K562 (cell line): ENCODE measurements around the gene PKLR. TPM values are rescaled to one million over a fixed set of nuclear protein-coding genes. Genes with fewer than 3 reads are reported as not detected.

Experiments used
- ATAC-seq: fragments of 200-7000 bp; cut with Tn5 transposase; 3 replicates; pipeline ENCODE4 v1.9.1; 2020; ENCODE audit warnings: moderate library complexity
- BruUV-seq: library from RNA; stranded (reverse); fragments of 400-500 nt; replicated peaks from 2 replicates; lab custom pipeline; 2021; lab: Mats Ljungman, UMichigan
- CTCF ChIA-PET: fragments of 300-600 bp; formaldehyde crosslinking; extraction: SDS; loops from one replicate; lab custom pipeline; 2021; ENCODE audit warnings: low intra/inter-chr PET ratio; lab: Yijun Ruan, JAX
- POLR2A ChIA-PET: fragments of 300-600, 350-650 bp; sonication (Branson Sonifier 250); formaldehyde crosslinking; extraction: SDS; loops from one replicate; lab custom pipeline; 2021; ENCODE audit warnings: antibody characterized with exemption, inconsistent platforms; lab: Yijun Ruan, JAX
- DNase-seq, 4 experiments: peaks; one replicate each; pipeline versions ENCODE4 v3.0.0 to v3.0.0-alpha.2; 2011 to 2018; ENCODE audit warnings: low spot score in 3 of 4, mixed read lengths in 3 of 4; ENCODE audit errors: extremely low read depth in 1 of 4
- FAIRE-seq: peaks from 2 replicates; lab custom pipeline; 2011; peaks lifted over from hg19 to GRCh38; lab: Jason Lieb, UNC
- H2AFZ ChIP-seq: 2 replicates; pipeline ENCODE4 v1.6.0; 2011; ENCODE audit warnings: low read depth, low read length, control low read depth, inconsistent platforms
- H3K27ac ChIP-seq: fragments of 200-600 bp; 3 replicates; pipeline ENCODE4 v1.8.0; 2011; ENCODE audit warnings: low read depth, mild to moderate bottlenecking, control low read depth, inconsistent platforms, low read length, moderate library complexity, mixed read lengths; ENCODE audit errors: extremely low read depth
- H3K27me3 ChIP-seq, 2 experiments: fragments of 300-600 bp in 1 of 2; 2 replicates in 1 of 2; 3 replicates in 1 of 2; pipeline versions ENCODE4 v1.6.0 to v1.8.0; 2011; ENCODE audit warnings: inconsistent platforms in 2 of 2, low read length in 2 of 2, mild to moderate bottlenecking in 1 of 2, mixed read lengths in 1 of 2, moderate library complexity in 1 of 2; ENCODE audit not compliant: control insufficient read depth in 2 of 2, insufficient read depth in 2 of 2
- H3K36me3 ChIP-seq: fragments of 300-600 bp; 3 replicates; pipeline ENCODE4 v1.8.0; 2011; ENCODE audit warnings: mild to moderate bottlenecking, low read length, inconsistent platforms; ENCODE audit not compliant: control insufficient read depth, insufficient read depth
- H3K4me1 ChIP-seq, 2 experiments: fragments of 200-600 bp in 1 of 2; replicated peaks in 1 of 2; 2 replicates in 1 of 2; 3 replicates in 1 of 2; pipeline versions ENCODE4 v1.5.1 to v1.8.0; 2011; ENCODE audit warnings: inconsistent platforms in 2 of 2, low read length in 2 of 2, mild to moderate bottlenecking in 1 of 2, mixed read lengths in 1 of 2, moderate library complexity in 1 of 2; ENCODE audit not compliant: control insufficient read depth in 2 of 2, insufficient read depth in 2 of 2
- H3K4me2 ChIP-seq: 2 replicates; pipeline ENCODE4 v1.6.1; 2011; ENCODE audit warnings: low read length, control low read depth, inconsistent platforms, mixed read lengths; ENCODE audit not compliant: insufficient read depth
- H3K4me3 ChIP-seq: fragments of 200-600 bp; sonication (generic), shearing (Covaris generic); 2 replicates; pipeline ENCODE4 v1.5.1; 2016; ENCODE audit warnings: control low read depth, inconsistent platforms
- H3K79me2 ChIP-seq: fragments of 200-600 bp; 3 replicates; pipeline ENCODE4 v1.8.0; 2011; ENCODE audit warnings: low read length, inconsistent platforms; ENCODE audit not compliant: control insufficient read depth, insufficient read depth
- H3K9ac ChIP-seq, 2 experiments: 2 replicates each; pipeline versions ENCODE4 v1.6.0 to v1.6.1; 2011; ENCODE audit warnings: low read depth in 2 of 2, low read length in 2 of 2, control low read depth in 1 of 2, inconsistent platforms in 1 of 2, mild to moderate bottlenecking in 1 of 2, mixed read lengths in 1 of 2; ENCODE audit not compliant: insufficient read depth in 1 of 2
- H3K9me1 ChIP-seq: one replicate; pipeline ENCODE4 v1.6.0; 2011; ENCODE audit warnings: inconsistent platforms, mild to moderate bottlenecking, low read length, moderate library complexity; ENCODE audit not compliant: control insufficient read depth, insufficient read depth
- H3K9me3 ChIP-seq: replicated peaks from 2 replicates; pipeline ENCODE4 v1.5.1; 2011; ENCODE audit warnings: low read depth, low read length, inconsistent platforms; ENCODE audit not compliant: control insufficient read depth, insufficient read depth
- H4K20me1 ChIP-seq: replicated peaks from 2 replicates; pipeline ENCODE4 v1.6.1; 2011; ENCODE audit warnings: low read length, inconsistent platforms, mixed read lengths; ENCODE audit not compliant: control insufficient read depth, insufficient read depth
- CTCFL ChIP-seq: IDR thresholded peaks from 2 replicates; pipeline ENCODE4 v1.6.1; 2011; ENCODE audit warnings: borderline replicate concordance, low read depth, mild to moderate bottlenecking, moderate library complexity, low read length; ENCODE audit not compliant: insufficient read depth, poor library complexity, severe bottlenecking
- GATAD2A ChIP-seq: fragments of 450-650 bp; IDR thresholded peaks from 2 replicates; pipeline ENCODE4 v1.6.1; 2017
- HSF4 ChIP-seq: fragments of 250-450 bp; sonication (Bioruptor Pico); IDR thresholded peaks from 2 replicates; pipeline ENCODE4 v2.1.2; 2022; ENCODE audit warnings: mild to moderate bottlenecking, moderate library complexity, borderline replicate concordance
- MAZ ChIP-seq, 2 experiments: fragments of 450-650 bp in 1 of 2; sonication (generic) in 1 of 2; formaldehyde crosslinking; IDR thresholded peaks in 1 of 2; conservative IDR thresholded peaks in 1 of 2; 2 replicates each; pipeline versions ENCODE4 v1.4.0 to v1.5.0; 2020; ENCODE audit warnings: mild to moderate bottlenecking in 1 of 2, missing genetic modification reagents in 1 of 2
- PHB ChIP-seq: fragments of 250-450 bp; sonication (Bioruptor Pico); IDR thresholded peaks from 2 replicates; pipeline ENCODE4 v1.5.0; 2021
- PHF8 ChIP-seq: fragments of 200-600 bp; sonication (generic); IDR thresholded peaks from 2 replicates; pipeline ENCODE4 v1.6.1; 2012; ENCODE audit warnings: mixed run types, mild to moderate bottlenecking, inconsistent platforms, low read length, moderate library complexity, borderline replicate concordance
- SMAD4 ChIP-seq: fragments of 250-450 bp; sonication (Bioruptor Pico); conservative IDR thresholded peaks from 2 replicates; pipeline ENCODE4 v1.8.0; 2021; ENCODE audit warnings: inconsistent platforms, mild to moderate bottlenecking, moderate library complexity
- USF2 ChIP-seq: sonication (generic); formaldehyde crosslinking; IDR thresholded peaks from 2 replicates; pipeline ENCODE4 v1.5.0; 2020; ENCODE audit warnings: missing genetic modification reagents
- ZNF511 ChIP-seq: sonication (generic); formaldehyde crosslinking; IDR thresholded peaks from 2 replicates; pipeline ENCODE4 v1.8.0; 2022; ENCODE audit warnings: mild to moderate bottlenecking, missing genetic modification reagents
- ZNF639 ChIP-seq, 2 experiments: fragments of 200-800 bp in 1 of 2; sonication (Bioruptor generic) in 1 of 2; sonication (generic) in 1 of 2; formaldehyde crosslinking in 1 of 2; IDR thresholded peaks in 1 of 2; conservative IDR thresholded peaks in 1 of 2; 2 replicates each; pipeline versions ENCODE4 v1.5.0 to v1.6.1; 2016 to 2020; ENCODE audit warnings: missing compliant biosample characterization in 1 of 2, missing genetic modification characterization in 1 of 2, missing genetic modification reagents in 1 of 2
- ZNF764 ChIP-seq: fragments of 250-450 bp; sonication (Bioruptor Pico); IDR thresholded peaks from 2 replicates; pipeline ENCODE4 v1.4.0; 2020; ENCODE audit warnings: low read depth, mild to moderate bottlenecking, moderate library complexity
- whole genome bisulfite sequencing: fragments of 100-300 bp; shearing (Covaris generic); methylation state at CpG from one replicate; pipeline ENCODE4 v1.1.6; 2016; ENCODE audit warnings: low coverage, mixed read lengths; ENCODE audit not compliant: insufficient coverage; ENCODE audit errors: missing lambda C conversion rate; 5-methylcytosine and 5-hydroxymethylcytosine counted together
- in situ Hi-C: fragments of 300-500 bp; cut with MboI; formaldehyde crosslinking; loops from 4 replicates; pipeline ENCODE4 v1.15.0; 2018; ENCODE audit warnings: inconsistent platforms, mixed read lengths
- intact Hi-C: fragments of 100-400 bp; cut with micrococcal nuclease; formaldehyde crosslinking; loops from 2 replicates; pipeline ENCODE4 v1.14.2; 2022
- polyA plus RNA-seq, 8 experiments: library from polyadenylated mRNA; depleted of rRNA in 4 of 8; stranded (reverse) in 5 of 8; unstranded in 3 of 8; fragments of >200 nt; fragmentation: Nextera tagmentation in 2 of 8; fragmentation: Illumina TruSeq in 1 of 8; extraction: Ambion mirVana in 2 of 8; extraction: Trizol in 1 of 8; gene quantifications; 2 replicates each; pipeline versions ENCODE4 v1.2.1 to v1.2.3, GENCODE V29; 2011 to 2014; ENCODE audit warnings: inconsistent platforms in 1 of 8, missing spikeins in 1 of 8
- total RNA-seq, 7 experiments: library from RNA; depleted of rRNA in 6 of 7; stranded (reverse); fragments of >200 nt in 6 of 7; fragmentation: Illumina TruSeq in 2 of 7; extraction: Trizol in 2 of 7; gene quantifications; 2 replicates each; pipeline versions ENCODE4 v1.2.1 to v1.2.3, GENCODE V29; 2011 to 2021; ENCODE audit warnings: low replicate concordance in 1 of 7

PKLR gene
- total and polyA plus RNA-seq, 9 of the 15 experiments (the other 6 are each of a cell fraction or from before 2014, with no cell fraction given), result 10.7 to 78.4 (median 38.2) TPM

GRCh38 chr1:155308493-155309422 is 7.5 kb upstream of the PKLR start, which contains the start of gene FDPS:
FDPS (plus strand) TSS chr1:155308866; CDS start chr1:155309790, 924 bp downstream.
- CTCF ChIA-PET, result interaction anchor here (0.6 to 3.0 kb wide), 2 partner anchors 58 to 134 kb away, joined by 4 to 23 read pairs; no protein-coding TSS in a partner anchor
- Histone ChIP-seq H3K9me1 (no peaks in the 10 kb centered on the region), H3K9me3 (no peaks in the 10 kb centered on the region), H3K4me1 (peaks cover 23 to 35% of the 10 kb centered on the region in 2 experiments; a peak in 4 of 5 replicates), H3K9ac (peak within 1 kb of the TSS; percentile 95 to 96), H3K27ac (peak within 1 kb of the TSS; percentile 93), H2AFZ (peak within 1 kb of the TSS; percentile 74), H3K36me3 (peaks cover 38% of the 10 kb centered on the region), H4K20me1 (0 out of 2 replicates have a peak, but pooled peaks cover 2% of the 10 kb centered on the region), H3K4me2 (peak within 1 kb of the TSS; percentile 96), H3K79me2 (peaks cover 46% of the 10 kb centered on the region), H3K27me3 (no peaks in the 10 kb centered on the region), H3K4me3 (peak within 1 kb of the TSS; percentile 75)
- FAIRE-seq (peak; percentile 99), ATAC-seq (peak; percentile 97), DNase-seq (peak; percentile 97 to 100 (median 98))
- TSS peak; percentile 90 for BruUV-seq
- intact Hi-C loops (loop anchor here (1.0 to 2.0 kb wide), 3 partner anchors 14 to 58 kb away; partner anchors contain the start of gene HCN3), in situ Hi-C loops (loop anchor here (25.0 kb wide), 1 partner anchor 1429 kb away; the partner anchor contains the start of genes ISG20L2, METTL25B and MRPL24)
- POLR2A ChIA-PET, result interaction anchor here (0.7 to 1.9 kb wide), 6 partner anchors 9 to 58 kb away, joined by 3 to 8 read pairs (median 4); partner anchors contain the start of genes HCN3 and RUSC1
- under 1% methylated on average over 49 of the region's 51 CpGs for WGBS
- TF ChIP-seq ZNF764 (CRISPR knock-in tag) (no peak), PHB (CRISPR knock-in tag) (0 out of 2 replicates have a peak, but pooled peaks have one; percentile 25), GATAD2A (no peak; the same call in 1 of the 2 replicates), USF2 (CRISPR knock-in tag) (peak; percentile 69), MAZ (CRISPR knock-in tag; conservative IDR thresholded peaks at IDR 0.05 in 1 of 2, IDR thresholded peaks at IDR 0.05 in 1 of 2) (peak in 1 of 2 experiments; percentile 59; a peak in 3 of 4 replicates), ZNF511 (CRISPR knock-in tag) (peak; percentile 82; the same call in 1 of the 2 replicates), PHF8 (peak; percentile 83; the same call in 1 of the 2 replicates), CTCFL (no peak), SMAD4 (no peak), HSF4 (no peak), ZNF639 (CRISPR knock-in tag; conservative IDR thresholded peaks at IDR 0.05 in 1 of 2, IDR thresholded peaks at IDR 0.05 in 1 of 2) (peak in 1 of 2 experiments; percentile 43; a peak in 2 of 4 replicates)
